ENCODE results near the gene SDHAF1. TPM values are rescaled to one million over a fixed set of nuclear protein-coding genes. Genes with fewer than 3 reads are reported as not detected.

The SDHAF1 gene
- total and polyA plus RNA-seq, 10 donors: 14.6 to 35.6 (median 24.9) TPM

- Histone ChIP-seq H3K4me1 (peaks cover 0 to 16% (median 14%) of the 10 kb centered on the region in 6 donors), H3K4me3 (peak overlapping the region; percentile 3 to 74 (median 40)), H3K27me3 (replicated peaks in 1 of 7) (peaks cover 0 to 67% (median 12%) of the 10 kb centered on the region in 7 donors), H3K36me3 (no peaks in the 10 kb centered on the region), H3K9me3 (peaks cover 0 to 7% (median 0%) of the 10 kb centered on the region in 8 donors), H3K27ac (peak overlapping the region in 2 of 8 donors; percentile 38 to 50)
- WGBS, 5 donors: 8 to 10% (median 9%) methylated on average over 44 to 54 of the region's 54 CpGs
- peak; percentile 87 for DNase-seq
- TF ChIP-seq CTCF (IDR thresholded peaks at IDR 0.05 in 8 of 11, conservative IDR thresholded peaks at IDR 0.05 in 3 of 11): no peak
- peak in 1 of 3 donors; percentile 18 for TF ChIP-seq POLR2AphosphoS5 (IDR thresholded peaks at IDR 0.05)
- no peak for TF ChIP-seq POLR2A (IDR thresholded peaks at IDR 0.05)
- intact Hi-C loops (cut with DNase I; ENCODE audit: low total_unique reads): no loop called here
Measured at GRCh38 chr19:35986664-35987570, 8.1 kb upstream of the SDHAF1 start.

- no peaks in the 10 kb centered on the region for H3K36me3 ChIP-seq
- H3K4me3 ChIP-seq: peak overlapping the region in 6 of 8 donors; percentile 27 to 74 (median 41)
- no peak for TF ChIP-seq POLR2AphosphoS5 (IDR thresholded peaks at IDR 0.05)
- TF ChIP-seq POLR2A (IDR thresholded peaks at IDR 0.05): no peak
- TF ChIP-seq CTCF (IDR thresholded peaks at IDR 0.05 in 8 of 11, conservative IDR thresholded peaks at IDR 0.05 in 3 of 11): no peak
- H3K27me3 ChIP-seq (replicated peaks in 1 of 7): peaks cover 0 to 61% (median 12%) of the 10 kb centered on the region in 7 donors
- H3K9me3 ChIP-seq: peaks cover 0 to 7% (median 0%) of the 10 kb centered on the region in 8 donors
- H3K4me1 ChIP-seq: peaks cover 0 to 16% (median 14%) of the 10 kb centered on the region in 6 donors
- no peak overlapping the region for H3K27ac ChIP-seq
- WGBS, 5 donors: 23 to 31% (median 27%) methylated on average over 8 of the region's 8 CpGs
- intact Hi-C loops (cut with DNase I; ENCODE audit: low total_unique reads): no loop called here
- no peak for DNase-seq
Measured at GRCh38 chr19:35987571-35987896, 7.5 kb upstream of the SDHAF1 start.

DNA sequence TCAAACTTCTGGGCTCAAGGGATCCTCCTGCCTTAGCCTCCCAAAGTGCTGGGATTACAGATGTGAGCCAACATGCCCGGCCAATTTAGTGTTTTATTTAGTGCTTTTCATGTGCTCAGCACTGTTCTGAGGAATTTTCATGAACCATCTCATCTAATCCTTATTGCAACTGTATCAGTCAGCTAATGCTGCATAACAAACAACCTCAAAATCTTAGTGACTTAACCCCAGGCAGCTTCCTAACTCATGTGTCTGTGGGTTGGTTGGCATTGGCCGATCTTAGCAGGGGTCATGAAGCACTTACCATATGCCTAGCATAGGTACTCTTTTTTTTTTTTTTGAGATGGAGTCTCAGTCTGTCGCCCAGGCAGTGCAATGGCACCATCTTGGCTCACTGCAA lies 6.2 kb upstream of the SDHAF1 start:
- peaks cover 0 to 7% (median 0%) of the 10 kb centered on the region in 8 donors for H3K9me3 ChIP-seq
- TF ChIP-seq POLR2A (IDR thresholded peaks at IDR 0.05) (no peak), POLR2AphosphoS5 (IDR thresholded peaks at IDR 0.05) (no peak), CTCF (IDR thresholded peaks at IDR 0.05 in 8 of 11, conservative IDR thresholded peaks at IDR 0.05 in 3 of 11) (no peak)
- H3K4me3 ChIP-seq: no peak overlapping the region
- intact Hi-C loops (cut with DNase I; ENCODE audit: low total_unique reads): no loop called here
- WGBS, 5 donors: 90 to 100% (median 95%) methylated on average over 3 of the region's 3 CpGs
- peaks cover 0 to 18% (median 16%) of the 10 kb centered on the region in 6 donors for H3K4me1 ChIP-seq
- no peak overlapping the region for H3K27ac ChIP-seq
- no peaks in the 10 kb centered on the region for H3K36me3 ChIP-seq
- no peak for DNase-seq
- H3K27me3 ChIP-seq (replicated peaks in 1 of 7): peaks cover 0 to 51% (median 12%) of the 10 kb centered on the region in 7 donors

DNA sequence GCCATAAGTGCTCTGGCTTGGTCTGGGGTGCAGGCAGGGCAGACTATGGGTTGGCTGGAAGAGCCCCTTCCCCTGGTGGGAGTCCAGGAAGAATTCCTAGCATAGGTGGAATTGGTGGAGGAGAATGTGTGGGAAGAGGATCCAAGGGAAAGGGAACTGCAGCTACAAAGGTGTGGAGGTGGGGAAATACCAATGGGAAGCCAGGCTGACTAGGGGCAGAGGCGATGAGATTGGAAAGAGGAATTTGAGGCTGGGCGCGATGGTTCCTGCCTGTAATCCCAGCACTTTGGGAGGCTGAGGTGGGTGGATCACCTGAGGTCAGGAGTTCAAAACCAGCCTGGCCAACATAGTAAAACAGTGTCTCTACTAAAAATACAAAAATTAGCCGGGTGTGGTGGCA lies 4.8 kb upstream of the SDHAF1 start:
- intact Hi-C loops (cut with DNase I; ENCODE audit: low total_unique reads): no loop called here
- peaks cover 0 to 39% (median 12%) of the 10 kb centered on the region in 7 donors for H3K27me3 ChIP-seq (replicated peaks in 1 of 7)
- peaks cover 0 to 7% (median 0%) of the 10 kb centered on the region in 8 donors for H3K9me3 ChIP-seq
- H3K36me3 ChIP-seq: no peaks in the 10 kb centered on the region
- no peak overlapping the region for H3K4me3 ChIP-seq
- peaks cover 0 to 30% (median 26%) of the 10 kb centered on the region in 6 donors for H3K4me1 ChIP-seq
- TF ChIP-seq POLR2AphosphoS5 (IDR thresholded peaks at IDR 0.05): no peak
- no peak for TF ChIP-seq CTCF (IDR thresholded peaks at IDR 0.05 in 8 of 11, conservative IDR thresholded peaks at IDR 0.05 in 3 of 11)
- no peak for TF ChIP-seq POLR2A (IDR thresholded peaks at IDR 0.05)
- no peak overlapping the region for H3K27ac ChIP-seq
- DNase-seq: no peak
- 88 to 96% (median 91%) methylated on average over 4 of the region's 4 CpGs for WGBS, 5 donors

All from spleen (tissue), 11 donors.